Measurements from ENCODE around the gene DHODH.

- TF ChIP-seq ZNF274 (IDR thresholded peaks at IDR 0.05; ENCODE audit: low read depth, low read length) = no peak
- TF ChIP-seq YY1 (IDR thresholded peaks at IDR 0.05; ENCODE audit: insufficient read depth, insufficient read length) = no peak
Measured at GRCh38 chr16:72072514-72073342, 64.2 kb downstream of the DHODH start.

All from NT2/D1 (cell line).